SK-N-DZ (cell line): Measurements from ENCODE around the gene DENND2C.
"Not testable (repeated sequence)": the region's sequence is repeated elsewhere in the genome, so short reads cannot be mapped to it uniquely, and the experiment has no call there.

Source experiments
- DNase-seq: peaks from one replicate; pipeline ENCODE4 v3.0.0-alpha.2; 2015; ENCODE audit warnings: low spot score

Gene DENND2C

DNA sequence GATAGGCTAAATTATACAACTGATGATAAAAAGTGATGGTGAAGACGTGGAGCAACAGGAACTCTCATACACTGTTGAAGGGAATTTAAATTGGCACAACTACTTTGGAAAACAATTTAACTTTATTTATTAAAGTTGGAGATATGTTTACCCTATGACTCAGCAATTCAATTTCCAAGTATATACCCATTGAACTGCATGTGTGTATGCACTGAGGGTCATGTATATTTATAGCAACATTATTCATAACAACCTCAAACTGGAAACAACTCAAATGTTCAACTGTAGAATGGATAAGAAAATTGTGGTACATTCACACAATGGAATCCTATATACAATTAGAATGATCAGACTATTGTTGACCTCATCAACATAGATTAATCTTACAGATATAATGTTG, 71.9 kb downstream of the DENND2C start:
- no peak for DNase-seq

GRCh38 chr1:114595602-114596001, 74.2 kb downstream of the DENND2C start:
- no peak for DNase-seq

GRCh38 chr1:114594046-114594445, 75.8 kb downstream of the DENND2C start:
- no peak for DNase-seq

- DNase-seq = no peak
Observed at GRCh38 chr1:114589122-114589521, 80.7 kb downstream of the DENND2C start.

- no peak for DNase-seq
Observed at GRCh38 chr1:114588196-114588689, 81.6 kb downstream of the DENND2C start.

- no peak for DNase-seq
Observed at GRCh38 chr1:114587203-114587991, 82.5 kb downstream of the DENND2C start.

DNA sequence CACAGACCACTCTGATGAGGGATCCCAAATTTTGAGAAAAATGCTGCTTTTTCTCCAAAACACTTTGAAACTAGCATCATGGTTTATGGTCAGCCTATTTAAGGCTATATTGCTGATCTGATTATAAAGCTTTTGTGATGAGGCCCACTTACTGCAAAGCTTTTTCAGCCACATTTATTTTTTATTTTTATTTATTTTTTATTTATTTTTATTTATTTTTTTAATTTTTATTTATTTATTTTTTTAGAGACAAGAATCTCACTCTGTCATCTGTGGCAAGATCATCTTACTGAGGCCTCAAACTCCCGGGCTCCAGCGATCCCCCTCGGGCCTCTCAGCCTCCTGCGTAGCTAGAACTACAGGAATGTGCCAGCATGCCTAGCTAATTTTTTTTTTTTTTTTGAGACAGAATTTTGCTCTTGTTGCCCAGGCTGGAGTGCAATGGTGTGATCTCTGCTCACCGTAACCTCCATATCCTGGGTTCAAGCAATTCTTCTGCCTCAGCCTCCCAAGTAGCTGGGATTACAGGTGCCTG, 83.3 kb downstream of the DENND2C start:
- no peak for DNase-seq

- DNase-seq = no peak
Observed at GRCh38 chr1:114585231-114585630, 84.6 kb downstream of the DENND2C start.

- DNase-seq = peak; percentile 98
Observed at GRCh38 chr1:114581335-114582287, 88.2 kb downstream of the DENND2C start, which contains the start of gene BCAS2. Gene BCAS2, minus strand, starts transcription at chr1:114581615. Its CDS starts 24 bp downstream, at chr1:114581591.

- DNase-seq = no peak
Observed at GRCh38 chr1:114574365-114574764, 95.5 kb downstream of the DENND2C start.

- no peak for DNase-seq
Observed at GRCh38 chr1:114564141-114564540, 105.7 kb downstream of the DENND2C start.

- DNase-seq = not testable (repeated sequence)
Observed at GRCh38 chr1:114562978-114563510, 106.8 kb downstream of the DENND2C start.

DNA sequence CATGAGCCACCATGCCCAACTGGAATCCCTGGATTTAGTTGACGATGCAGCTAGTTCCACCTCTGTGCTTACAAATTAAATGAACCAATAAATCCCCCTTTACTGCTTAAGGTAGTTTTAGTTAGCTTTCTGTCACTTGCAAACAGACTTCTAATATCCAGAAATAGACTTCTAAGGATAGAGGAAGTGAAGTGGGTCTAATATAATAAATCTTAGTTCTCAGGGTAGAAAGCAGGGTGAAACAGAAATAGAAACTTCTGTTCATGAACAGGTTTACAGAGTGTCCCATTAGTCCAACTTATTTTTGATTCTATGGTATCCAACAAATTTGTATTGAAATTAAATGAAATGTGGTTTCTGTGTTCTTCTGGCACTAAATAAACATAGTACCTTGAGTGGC, 108.5 kb downstream of the DENND2C start:
- no peak for DNase-seq

- DNase-seq = no peak
Observed at GRCh38 chr1:114559356-114559755, 110.5 kb downstream of the DENND2C start.

GRCh38 chr1:114558544-114558943, 111.3 kb downstream of the DENND2C start:
- peak; percentile 21 for DNase-seq

DNA sequence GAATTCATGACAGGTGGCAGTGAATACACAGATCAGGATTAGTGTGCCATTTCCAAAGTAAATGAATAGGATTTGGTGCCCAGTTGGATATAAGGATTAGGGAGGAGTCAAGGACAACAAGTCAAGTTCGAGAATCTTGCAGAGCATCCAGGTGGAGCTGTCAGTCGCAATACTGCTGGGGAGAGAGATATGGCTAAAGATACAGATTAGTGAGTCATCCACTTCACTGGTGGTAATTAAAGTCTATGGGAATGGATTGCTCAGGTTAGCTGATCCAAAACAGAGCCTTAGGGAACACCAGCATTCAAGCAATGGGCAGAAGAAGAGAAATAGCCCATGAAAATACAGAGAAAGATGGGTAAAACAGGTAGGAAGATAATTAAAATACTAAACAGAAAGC, 115.3 kb downstream of the DENND2C start:
- no peak for DNase-seq

DNA sequence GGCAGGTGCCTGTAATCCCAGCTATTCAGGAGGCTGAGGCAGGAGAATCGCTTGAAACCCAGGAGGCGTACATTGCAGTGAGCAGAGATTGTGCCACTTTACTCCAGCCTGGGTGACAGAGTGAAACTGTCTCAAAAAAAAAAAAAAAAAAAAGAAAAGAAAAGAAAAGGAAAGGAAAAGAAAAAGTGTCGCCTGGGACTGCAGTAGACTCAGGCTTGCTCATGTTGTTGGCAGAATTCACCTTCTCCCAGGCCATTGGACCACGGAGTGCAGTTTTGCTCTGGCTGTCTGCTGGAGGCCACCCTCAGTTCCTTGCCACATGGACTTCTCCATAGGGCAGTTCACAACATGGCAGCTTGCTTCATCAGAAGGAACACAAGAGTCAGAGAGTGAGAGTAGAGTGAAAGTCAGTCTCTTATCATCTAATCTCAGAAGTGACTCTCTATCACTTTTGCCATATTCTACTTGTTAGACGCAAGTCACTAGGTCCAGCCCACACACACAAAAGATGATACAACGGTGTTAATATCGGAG, 117.7 kb downstream of the DENND2C start:
- no peak for DNase-seq

GRCh38 chr1:114551400-114551799, 118.4 kb downstream of the DENND2C start:
- DNase-seq = no peak

DNA sequence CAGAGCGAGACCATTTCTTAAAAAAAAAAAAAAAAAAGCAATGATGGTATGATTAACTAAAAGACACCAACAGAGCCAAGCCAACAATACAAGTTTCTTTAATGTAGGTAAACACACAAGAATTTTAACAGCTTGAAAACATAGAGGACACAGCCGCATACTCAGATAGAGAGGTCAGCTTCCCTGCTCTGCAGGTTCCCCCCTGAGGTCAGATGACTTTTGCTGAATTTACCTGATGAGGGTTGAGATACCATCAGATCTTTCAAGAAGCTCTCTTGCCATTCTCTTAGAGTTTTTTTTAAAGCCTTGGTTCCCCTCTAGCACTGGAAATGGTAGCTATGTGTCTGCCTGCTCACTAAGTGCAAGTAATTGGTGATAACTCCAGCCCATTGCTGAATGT, 119.5 kb downstream of the DENND2C start:
- no peak for DNase-seq

DNA sequence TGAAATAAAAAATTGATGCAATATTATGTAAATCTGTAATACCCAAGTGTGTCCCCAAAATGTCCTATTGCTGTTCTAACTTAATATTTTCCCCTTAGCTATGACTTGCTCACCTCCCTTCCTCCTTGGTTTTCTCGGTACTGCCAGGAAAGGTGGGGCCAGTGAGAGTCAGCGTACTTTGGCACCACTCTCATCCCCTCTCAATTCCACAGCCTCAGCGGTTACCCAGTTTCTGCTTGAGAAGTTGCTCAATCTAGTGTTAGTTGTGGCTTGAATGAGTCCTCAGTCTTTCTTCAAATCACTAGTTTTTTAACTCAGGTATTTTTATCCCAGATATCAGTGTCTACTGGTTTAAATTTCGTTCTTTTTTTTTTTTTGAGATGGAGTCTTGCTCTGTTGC, 120.7 kb downstream of the DENND2C start:
- no peak for DNase-seq

DNA sequence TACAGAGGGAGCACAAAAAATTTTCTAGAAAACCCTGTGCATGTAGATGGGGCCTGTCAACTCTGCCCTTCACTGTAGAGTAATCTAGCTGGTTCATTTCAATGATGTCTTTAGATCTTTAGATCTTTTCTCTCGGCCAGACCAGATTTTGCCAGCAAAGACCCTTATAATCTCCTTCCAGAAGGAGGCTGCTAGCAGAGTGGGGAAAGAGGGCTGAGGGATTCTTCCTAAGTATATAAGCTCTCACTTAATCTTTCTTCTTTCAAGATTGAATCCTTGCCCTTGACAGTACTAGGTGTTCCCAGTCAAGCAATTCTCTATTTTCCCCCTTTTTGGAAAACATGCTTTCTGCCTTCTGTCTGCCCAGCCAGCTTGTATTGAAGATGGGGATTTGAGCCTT, 122.8 kb downstream of the DENND2C start:
- no peak for DNase-seq
